ENCODE data around the gene OR11H7. TPM values are rescaled to one million over a fixed set of nuclear protein-coding genes. Genes with fewer than 3 reads are reported as not detected.
"Not testable (repeated sequence)": the region's sequence is repeated elsewhere in the genome, so short reads cannot be mapped to it uniquely, and the experiment has no call there.

The OR11H7 gene
- total and polyA plus RNA-seq, 9 of the 15 experiments (the other 6 are each of a cell fraction or from before 2014, with no cell fraction given), result not detected

DNA sequence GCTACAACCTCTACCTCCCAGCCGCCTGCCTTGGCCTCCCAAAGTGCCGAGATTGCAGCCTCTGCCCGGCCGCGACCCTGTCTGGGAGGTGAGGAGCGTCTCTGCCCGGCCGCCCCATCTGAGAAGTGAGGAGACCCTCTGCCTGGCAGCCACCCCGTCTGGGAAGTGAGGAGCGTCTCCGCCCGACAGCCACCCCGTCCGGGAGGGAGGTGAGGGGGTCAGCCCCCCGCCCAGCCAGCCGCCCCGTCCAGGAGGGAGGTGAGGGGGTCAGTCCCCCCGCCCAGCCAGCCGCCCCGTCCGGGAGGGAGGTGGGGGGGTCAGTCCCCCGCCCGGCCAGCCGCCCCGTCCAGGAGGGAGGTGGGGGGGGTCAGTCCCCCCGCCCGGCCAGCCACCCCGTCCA lies 16.4 kb upstream of the OR11H7 start:
- H3K27ac ChIP-seq (ENCODE audit: extremely low read depth, low read depth, low read length); POLR2A ChIA-PET; H3K4me3 ChIP-seq; CTCF ChIA-PET (ENCODE audit: low intra/inter-chr PET ratio); intact Hi-C loops (cut with micrococcal nuclease); BruUV-seq (replicated peaks); FAIRE-seq; H3K79me2 ChIP-seq (ENCODE audit: control insufficient read depth, insufficient read depth, low read length); DNase-seq (ENCODE audit: extremely low read depth in 1 of 4, low spot score in 3 of 4); H3K9me1 ChIP-seq (ENCODE audit: control insufficient read depth, insufficient read depth, low read length); H3K4me1 ChIP-seq (replicated peaks in 1 of 2; ENCODE audit: control insufficient read depth in 2 of 2, insufficient read depth in 2 of 2, low read length in 2 of 2); H4K20me1 ChIP-seq (replicated peaks; ENCODE audit: control insufficient read depth, insufficient read depth, low read length); ATAC-seq; H3K36me3 ChIP-seq (ENCODE audit: control insufficient read depth, insufficient read depth, low read length); H3K9me3 ChIP-seq (replicated peaks; ENCODE audit: control insufficient read depth, insufficient read depth, low read depth, low read length); H3K27me3 ChIP-seq (ENCODE audit: control insufficient read depth in 2 of 2, insufficient read depth in 2 of 2, low read length in 2 of 2); H2AFZ ChIP-seq (ENCODE audit: low read depth, low read length); in situ Hi-C loops (cut with MboI); H3K4me2 ChIP-seq (ENCODE audit: insufficient read depth, low read length); H3K9ac ChIP-seq (ENCODE audit: insufficient read depth in 1 of 2, low read depth in 2 of 2, low read length in 2 of 2): not testable (repeated sequence)
- no CpG with 5 or more reads among the region's 28 CpGs for WGBS (ENCODE audit: insufficient coverage, low coverage, missing lambda C conversion rate)

DNA sequence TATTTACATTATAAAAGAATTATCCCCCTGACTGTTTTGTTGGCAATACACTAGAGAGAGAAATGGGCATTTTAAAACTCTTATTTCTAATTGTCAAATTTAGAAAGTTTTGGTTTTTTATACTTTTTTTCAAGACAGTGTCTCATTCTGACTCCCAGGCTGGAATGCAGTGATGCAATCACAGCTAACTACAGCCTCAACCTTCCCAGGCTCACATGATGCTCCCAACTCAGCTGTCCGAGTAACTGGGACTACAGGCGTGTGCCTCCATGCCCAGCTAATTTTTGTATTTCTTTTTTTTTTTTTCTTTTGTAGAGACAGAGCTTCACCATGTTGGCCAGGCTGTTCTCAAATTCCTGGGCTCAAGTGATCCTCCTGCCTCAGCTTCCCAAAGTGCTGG lies 13.6 kb upstream of the OR11H7 start:
- Histone ChIP-seq H2AFZ (ENCODE audit: low read depth, low read length) (no peak overlapping the region), H3K9me1 (ENCODE audit: control insufficient read depth, insufficient read depth, low read length) (no peaks in the 10 kb centered on the region), H3K36me3 (ENCODE audit: control insufficient read depth, insufficient read depth, low read length) (no peaks in the 10 kb centered on the region), H3K79me2 (ENCODE audit: control insufficient read depth, insufficient read depth, low read length) (no peaks in the 10 kb centered on the region), H3K9me3 (replicated peaks; ENCODE audit: control insufficient read depth, insufficient read depth, low read depth, low read length) (no peaks in the 10 kb centered on the region), H3K4me3 (no peak overlapping the region), H3K4me2 (ENCODE audit: insufficient read depth, low read length) (no peak overlapping the region), H3K9ac (ENCODE audit: insufficient read depth in 1 of 2, low read depth in 2 of 2, low read length in 2 of 2) (no peak overlapping the region), H3K4me1 (replicated peaks in 1 of 2; ENCODE audit: control insufficient read depth in 2 of 2, insufficient read depth in 2 of 2, low read length in 2 of 2) (peaks cover 0 to 8% of the 10 kb centered on the region in 2 experiments; a peak in 3 of 5 replicates), H3K27ac (ENCODE audit: extremely low read depth, low read depth, low read length) (no peak overlapping the region), H3K27me3 (ENCODE audit: control insufficient read depth in 2 of 2, insufficient read depth in 2 of 2, low read length in 2 of 2) (no peaks in the 10 kb centered on the region), H4K20me1 (replicated peaks; ENCODE audit: control insufficient read depth, insufficient read depth, low read length) (no peaks in the 10 kb centered on the region)
- TF ChIP-seq CEBPG (CRISPR knock-in tag; IDR thresholded peaks at IDR 0.05), result no peak
- 0 out of 4 replicates have a peak, but pooled peaks of 1 of the 2 experiments have one; percentile 16 for TF ChIP-seq CEBPG (tag; conservative IDR thresholded peaks at IDR 0.05 in 1 of 2, IDR thresholded peaks at IDR 0.05 in 1 of 2)
- TF ChIP-seq E2F3 (CRISPR knock-in tag; IDR thresholded peaks at IDR 0.05), result no peak
- TF ChIP-seq HDAC1 (IDR thresholded peaks at IDR 0.05), result no peak
- TF ChIP-seq, protein P1, sequence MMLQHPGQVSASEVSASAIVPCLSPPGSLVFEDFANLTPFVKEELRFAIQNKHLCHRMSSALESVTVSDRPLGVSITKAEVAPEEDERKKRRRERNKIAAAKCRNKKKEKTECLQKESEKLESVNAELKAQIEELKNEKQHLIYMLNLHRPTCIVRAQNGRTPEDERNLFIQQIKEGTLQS (IDR thresholded peaks at IDR 0.05), result peak; percentile 42; the same call in 1 of the 2 replicates
- TF ChIP-seq, protein P1 (CRISPR knock-in tag; conservative IDR thresholded peaks at IDR 0.05), result no peak
- TF ChIP-seq PHF8 (IDR thresholded peaks at IDR 0.05; ENCODE audit: borderline replicate concordance, low read length), result no peak
- ChIA-PET CTCF (ENCODE audit: low intra/inter-chr PET ratio) (no interaction called here), POLR2A (no interaction called here)
- DNase-seq (ENCODE audit: extremely low read depth in 1 of 4, low spot score in 3 of 4) (no peak), ATAC-seq (no peak), FAIRE-seq (no peak)
- intact Hi-C loops (cut with micrococcal nuclease), result no loop called here
- 85% methylated on average over 2 of the region's 2 CpGs for WGBS (ENCODE audit: insufficient coverage, low coverage, missing lambda C conversion rate)
- in situ Hi-C loops (cut with MboI), result no loop called here
- BruUV-seq (replicated peaks), result no TSS peak
